HFF-Myc (cell line): ENCODE results near the gene SLIT2.

Source experiments
- DNase-seq: peaks from one replicate; pipeline ENCODE4 v3.0.0-alpha.2; 2011; ENCODE audit warnings: low read depth; ENCODE audit errors: extremely low read depth
- H3K4me3 ChIP-seq: replicated peaks from 2 replicates; pipeline ENCODE4 v1.5.1; 2011; ENCODE audit warnings: low read depth, mild to moderate bottlenecking, control low read depth, low read length
- TF ChIP-seq, protein P1 (sequence below): IDR thresholded peaks from 2 replicates; pipeline ENCODE4 v1.5.1; 2012; ENCODE audit warnings: mild to moderate bottlenecking, low read depth, low read length, control low read depth; ENCODE audit errors: missing control alignments

The SLIT2 gene

DNA sequence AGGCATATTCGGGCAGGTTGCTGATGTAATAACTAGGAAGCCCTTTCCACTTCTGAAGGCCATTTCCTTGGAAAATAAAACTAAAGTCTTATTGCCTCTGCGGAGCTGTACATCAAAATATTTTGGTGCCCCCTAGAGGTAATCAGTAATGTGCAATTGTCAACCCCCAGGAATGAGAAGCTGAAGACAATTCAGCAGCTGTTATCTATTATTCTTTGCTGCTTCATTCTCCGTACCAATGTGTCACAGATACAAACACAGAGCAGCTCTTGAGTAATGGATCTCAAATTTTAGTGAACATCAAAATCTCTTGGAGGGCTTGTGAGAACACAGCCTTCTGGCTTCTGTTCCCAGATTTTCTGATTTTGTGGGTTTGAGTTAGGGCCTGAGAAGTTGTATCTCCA is 3.5 kb upstream of the SLIT2 start:
- H3K4me3 ChIP-seq = no peak overlapping the region
- TF ChIP-seq, protein P1, sequence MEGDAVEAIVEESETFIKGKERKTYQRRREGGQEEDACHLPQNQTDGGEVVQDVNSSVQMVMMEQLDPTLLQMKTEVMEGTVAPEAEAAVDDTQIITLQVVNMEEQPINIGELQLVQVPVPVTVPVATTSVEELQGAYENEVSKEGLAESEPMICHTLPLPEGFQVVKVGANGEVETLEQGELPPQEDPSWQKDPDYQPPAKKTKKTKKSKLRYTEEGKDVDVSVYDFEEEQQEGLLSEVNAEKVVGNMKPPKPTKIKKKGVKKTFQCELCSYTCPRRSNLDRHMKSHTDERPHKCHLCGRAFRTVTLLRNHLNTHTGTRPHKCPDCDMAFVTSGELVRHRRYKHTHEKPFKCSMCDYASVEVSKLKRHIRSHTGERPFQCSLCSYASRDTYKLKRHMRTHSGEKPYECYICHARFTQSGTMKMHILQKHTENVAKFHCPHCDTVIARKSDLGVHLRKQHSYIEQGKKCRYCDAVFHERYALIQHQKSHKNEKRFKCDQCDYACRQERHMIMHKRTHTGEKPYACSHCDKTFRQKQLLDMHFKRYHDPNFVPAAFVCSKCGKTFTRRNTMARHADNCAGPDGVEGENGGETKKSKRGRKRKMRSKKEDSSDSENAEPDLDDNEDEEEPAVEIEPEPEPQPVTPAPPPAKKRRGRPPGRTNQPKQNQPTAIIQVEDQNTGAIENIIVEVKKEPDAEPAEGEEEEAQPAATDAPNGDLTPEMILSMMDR = peak; percentile 57
- DNase-seq = peak; percentile 85

GRCh38 chr4:20249333-20249732 is 2.4 kb upstream of the SLIT2 start:
- DNase-seq = no peak
- TF ChIP-seq, protein P1 = peak; percentile 47
- H3K4me3 ChIP-seq = no peak overlapping the region

DNA sequence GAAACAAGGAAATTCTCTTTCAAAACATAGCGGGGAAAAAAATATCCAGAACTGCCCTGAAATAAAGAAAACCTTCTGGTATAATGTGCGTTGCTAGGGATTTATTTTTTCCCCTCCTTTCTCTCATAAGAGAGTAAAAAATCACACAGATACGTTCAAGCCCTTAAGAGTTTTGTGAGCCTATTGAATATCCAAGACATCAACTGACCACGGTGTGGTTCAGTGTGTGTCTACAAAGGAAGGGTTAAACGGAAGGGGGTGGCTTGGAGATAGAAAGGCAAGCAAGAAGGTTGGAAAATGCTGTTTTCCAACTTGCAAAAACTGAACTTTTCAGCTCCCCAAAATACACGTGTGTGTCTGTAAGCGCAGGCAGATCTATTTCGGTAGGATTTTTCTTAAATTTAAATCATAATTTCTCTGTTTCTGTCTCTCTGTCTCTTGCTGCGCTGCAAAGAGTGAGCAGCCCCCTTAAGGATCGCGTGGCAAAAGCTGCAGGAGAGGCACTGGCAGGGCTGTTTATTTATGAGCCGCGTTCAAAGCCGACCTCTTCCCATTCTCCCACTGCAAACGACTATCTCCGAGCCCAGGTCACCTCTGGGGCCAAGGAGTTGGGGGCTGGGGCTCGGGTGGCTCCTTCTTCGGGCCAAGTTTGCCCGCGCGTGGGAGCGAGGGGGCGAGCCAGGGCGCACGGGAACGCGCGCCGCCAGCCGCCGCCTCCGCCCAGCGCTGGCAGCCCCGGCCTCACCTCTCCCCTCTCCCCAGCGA is 492 bp upstream of the SLIT2 start:
- H3K4me3 ChIP-seq = peak overlapping the region; percentile 94
- DNase-seq = no peak
- TF ChIP-seq, protein P1 = no peak

- H3K4me3 ChIP-seq = peak overlapping the region; percentile 94
- no peak for DNase-seq
- TF ChIP-seq, protein P1 = no peak
These were observed 1.1 kb downstream of the SLIT2 start for GRCh38 chr4:20252656-20253282.

GRCh38 chr4:20253283-20253734 is 1.6 kb downstream of the SLIT2 start:
- DNase-seq = no peak
- peak overlapping the region; percentile 94 for H3K4me3 ChIP-seq
- TF ChIP-seq, protein P1 = no peak

DNA sequence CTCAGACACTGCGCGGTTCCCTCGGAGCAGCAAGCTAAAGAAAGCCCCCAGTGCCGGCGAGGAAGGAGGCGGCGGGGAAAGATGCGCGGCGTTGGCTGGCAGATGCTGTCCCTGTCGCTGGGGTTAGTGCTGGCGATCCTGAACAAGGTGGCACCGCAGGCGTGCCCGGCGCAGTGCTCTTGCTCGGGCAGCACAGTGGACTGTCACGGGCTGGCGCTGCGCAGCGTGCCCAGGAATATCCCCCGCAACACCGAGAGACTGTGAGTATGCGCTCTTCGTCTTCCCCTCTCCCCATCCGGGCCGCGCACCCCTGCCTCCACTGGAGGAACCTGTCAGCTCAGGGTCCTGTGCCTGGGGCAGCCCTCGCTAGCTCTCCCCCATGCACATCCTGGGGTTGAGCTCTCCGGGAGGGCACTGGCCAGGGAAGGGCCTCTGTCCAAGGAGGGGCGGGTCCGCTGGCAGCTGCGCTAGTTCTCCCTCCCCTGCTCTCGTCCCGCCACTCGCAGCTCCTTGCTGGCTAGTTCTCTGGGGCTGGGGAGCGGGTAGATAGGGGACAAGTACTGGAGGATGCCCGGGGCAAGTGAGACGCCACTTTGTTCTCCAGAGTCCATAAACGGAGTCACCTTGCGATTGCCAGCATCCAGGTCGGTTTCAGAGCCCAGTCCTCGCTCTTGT is 2.2 kb downstream of the SLIT2 start:
- TF ChIP-seq, protein P1 = no peak
- DNase-seq = no peak
- H3K4me3 ChIP-seq = peak overlapping the region; percentile 94
